ENCODE results near the gene C3orf62. TPM values are rescaled to one million over a fixed set of nuclear protein-coding genes. Genes with fewer than 3 reads are reported as not detected.

C3orf62 gene
- total RNA-seq, 1 donor from 2014 or later = 2.7 TPM

Small RNA genes within 50 kb of the gene (small RNA-seq; reads per million reads assigned to genes)
- gene AC121247.2 (ENCODE audit: low replicate concordance) (not detected), gene MIR4271 (ENCODE audit: low replicate concordance) (not detected), gene RF00019 (ENCODE audit: low replicate concordance) (not detected)

Other genes with a start within 250 kb of the C3orf62 start
- 261 TPM for gene IMPDH2, start 247.8 kb downstream of the C3orf62 start, total RNA-seq
- gene QRICH1, start 183.2 kb downstream of the C3orf62 start, total RNA-seq = 66.2 TPM
- 213 TPM for gene QARS1, start 172.5 kb downstream of the C3orf62 start, total RNA-seq
- gene USP19, start 156.4 kb downstream of the C3orf62 start, total RNA-seq = 29.0 TPM
- 379 TPM for gene LAMB2, start 144.2 kb downstream of the C3orf62 start, total RNA-seq
- 9.7 TPM for gene CCDC71, start 110.9 kb downstream of the C3orf62 start, total RNA-seq
- gene KLHDC8B, start 105.6 kb downstream of the C3orf62 start, total RNA-seq = 32.6 TPM
- gene USP4, start 62.8 kb upstream of the C3orf62 start, total RNA-seq = 34.0 TPM
- gene GPX1, start 81.1 kb upstream of the C3orf62 start, total RNA-seq = 60.5 TPM
- gene RHOA, start 134.7 kb upstream of the C3orf62 start, total RNA-seq = 262 TPM
- 6.7 TPM for gene TCTA, start 135.2 kb upstream of the C3orf62 start, total RNA-seq
- 6.7 TPM for gene AMT, start 145.2 kb upstream of the C3orf62 start, total RNA-seq
- gene NICN1, start 152.1 kb upstream of the C3orf62 start, total RNA-seq = 1.7 TPM
- gene DAG1, start 193.0 kb upstream of the C3orf62 start, total RNA-seq = 32.9 TPM

Data from skin of body (tissue), 2 donors.